Measurements from ENCODE around the gene CAMKK2. TPM values are rescaled to one million over a fixed set of nuclear protein-coding genes. Genes with fewer than 3 reads are reported as not detected.
"Not testable (repeated sequence)": the region's sequence is repeated elsewhere in the genome, so short reads cannot be mapped to it uniquely, and the experiment has no call there.

The CAMKK2 gene
- total RNA-seq, 4 donors from 2014 or later: 17.5 to 155 (median 47.7) TPM

GRCh38 chr12:121259074-121259473, 37.4 kb downstream of the CAMKK2 start:
- intact Hi-C loops (cut with DNase I; ENCODE audit: low total_unique reads): no loop called here
- peaks cover 0 to 42% (median 19%) of the 10 kb centered on the region in 4 donors for H3K36me3 ChIP-seq
- no peaks in the 10 kb centered on the region for H3K4me1 ChIP-seq

GRCh38 chr12:121257704-121258449, 38.6 kb downstream of the CAMKK2 start:
- DNase-seq; in situ Hi-C loops (cut with MboI; ENCODE audit: low pct_ligation_motif_present in 1 of 4, low pct_unique_long_range_greater_than_20kb in 1 of 4, low sequenced_read_pairs in 3 of 4); H3K9me3 ChIP-seq; intact Hi-C loops (cut with DNase I; ENCODE audit: low total_unique reads); H3K4me3 ChIP-seq; H3K4me1 ChIP-seq; H3K27me3 ChIP-seq; H3K27ac ChIP-seq: not testable (repeated sequence)
- peaks cover 0 to 42% (median 18%) of the 10 kb centered on the region in 4 donors for H3K36me3 ChIP-seq
- WGBS, 2 donors (ENCODE audit: low coverage in 1 of 2): 84 to 87% methylated on average over 4 to 8 of the region's 8 CpGs

More at GRCh38 chr12:121259074-121259473, 37.4 kb downstream of the CAMKK2 start:
- TF ChIP-seq CTCF (IDR thresholded peaks at IDR 0.05): no peak
- no peak for TF ChIP-seq POLR2AphosphoS5 (IDR thresholded peaks at IDR 0.05)
- no peak for TF ChIP-seq POLR2A (IDR thresholded peaks at IDR 0.05)
- no peak for TF ChIP-seq EP300 (IDR thresholded peaks at IDR 0.05; ENCODE audit: low read depth)
- DNase-seq: no peak
- WGBS, 2 donors (ENCODE audit: low coverage in 1 of 2): 96% methylated on average over 11 of the region's 11 CpGs; no CpG with 5 or more reads in 1 of the 2 donors
- in situ Hi-C loops (cut with MboI; ENCODE audit: low pct_ligation_motif_present in 1 of 4, low pct_unique_long_range_greater_than_20kb in 1 of 4, low sequenced_read_pairs in 3 of 4): no loop called here
- H3K9me3 ChIP-seq: no peaks in the 10 kb centered on the region
- H3K4me3 ChIP-seq: no peak overlapping the region
- no peak overlapping the region for H3K27ac ChIP-seq
- H3K27me3 ChIP-seq: no peaks in the 10 kb centered on the region

GRCh38 chr12:121255433-121255832, 41.1 kb downstream of the CAMKK2 start:
- TF ChIP-seq CTCF (IDR thresholded peaks at IDR 0.05) (no peak), EP300 (IDR thresholded peaks at IDR 0.05; ENCODE audit: low read depth) (no peak), POLR2A (IDR thresholded peaks at IDR 0.05) (no peak), POLR2AphosphoS5 (IDR thresholded peaks at IDR 0.05) (no peak)
- 93 to 94% methylated on average over 5 to 9 of the region's 9 CpGs for WGBS, 2 donors (ENCODE audit: low coverage in 1 of 2)
- Histone ChIP-seq H3K4me3 (no peak overlapping the region), H3K27me3 (no peaks in the 10 kb centered on the region), H3K9me3 (no peaks in the 10 kb centered on the region), H3K36me3 (peaks cover 0 to 42% (median 15%) of the 10 kb centered on the region in 4 donors), H3K27ac (no peak overlapping the region), H3K4me1 (no peaks in the 10 kb centered on the region)
- in situ Hi-C loops (cut with MboI; ENCODE audit: low pct_ligation_motif_present in 1 of 4, low pct_unique_long_range_greater_than_20kb in 1 of 4, low sequenced_read_pairs in 3 of 4): no loop called here
- intact Hi-C loops (cut with DNase I; ENCODE audit: low total_unique reads): no loop called here
- no peak for DNase-seq

GRCh38 chr12:121253638-121254335, 42.7 kb downstream of the CAMKK2 start:
- Histone ChIP-seq H3K27me3 (no peaks in the 10 kb centered on the region), H3K4me1 (no peaks in the 10 kb centered on the region), H3K9me3 (no peaks in the 10 kb centered on the region), H3K36me3 (peaks cover 0 to 40% (median 8%) of the 10 kb centered on the region in 4 donors), H3K4me3 (no peak overlapping the region), H3K27ac (no peak overlapping the region)
- in situ Hi-C loops (cut with MboI; ENCODE audit: low pct_ligation_motif_present in 1 of 4, low pct_unique_long_range_greater_than_20kb in 1 of 4, low sequenced_read_pairs in 3 of 4) (no loop called here), intact Hi-C loops (cut with DNase I; ENCODE audit: low total_unique reads) (no loop called here)
- TF ChIP-seq CTCF (IDR thresholded peaks at IDR 0.05) (no peak), POLR2AphosphoS5 (IDR thresholded peaks at IDR 0.05) (no peak), POLR2A (IDR thresholded peaks at IDR 0.05) (no peak), EP300 (IDR thresholded peaks at IDR 0.05; ENCODE audit: low read depth) (no peak)
- DNase-seq: no peak
- 92 to 94% methylated on average over 13 to 15 of the region's 15 CpGs for WGBS, 2 donors (ENCODE audit: low coverage in 1 of 2)

Data from transverse colon (tissue), 4 donors.